ENCODE results near the gene CAPN1.

GRCh38 chr11:65242389-65242788 lies 60.7 kb downstream of the CAPN1 start:
- no peak for TF ChIP-seq CTCF (conservative IDR thresholded peaks at IDR 0.05)
- TF ChIP-seq ZFX (IDR thresholded peaks at IDR 0.05), result no peak
